Measurements from ENCODE around the gene PTGS2. TPM values are rescaled to one million over a fixed set of nuclear protein-coding genes. Genes with fewer than 3 reads are reported as not detected.
"Not testable (repeated sequence)": the region's sequence is repeated elsewhere in the genome, so short reads cannot be mapped to it uniquely, and the experiment has no call there.

PTGS2 gene
- total RNA-seq, 1 donor from 2014 or later, result 2.2 TPM

DNA sequence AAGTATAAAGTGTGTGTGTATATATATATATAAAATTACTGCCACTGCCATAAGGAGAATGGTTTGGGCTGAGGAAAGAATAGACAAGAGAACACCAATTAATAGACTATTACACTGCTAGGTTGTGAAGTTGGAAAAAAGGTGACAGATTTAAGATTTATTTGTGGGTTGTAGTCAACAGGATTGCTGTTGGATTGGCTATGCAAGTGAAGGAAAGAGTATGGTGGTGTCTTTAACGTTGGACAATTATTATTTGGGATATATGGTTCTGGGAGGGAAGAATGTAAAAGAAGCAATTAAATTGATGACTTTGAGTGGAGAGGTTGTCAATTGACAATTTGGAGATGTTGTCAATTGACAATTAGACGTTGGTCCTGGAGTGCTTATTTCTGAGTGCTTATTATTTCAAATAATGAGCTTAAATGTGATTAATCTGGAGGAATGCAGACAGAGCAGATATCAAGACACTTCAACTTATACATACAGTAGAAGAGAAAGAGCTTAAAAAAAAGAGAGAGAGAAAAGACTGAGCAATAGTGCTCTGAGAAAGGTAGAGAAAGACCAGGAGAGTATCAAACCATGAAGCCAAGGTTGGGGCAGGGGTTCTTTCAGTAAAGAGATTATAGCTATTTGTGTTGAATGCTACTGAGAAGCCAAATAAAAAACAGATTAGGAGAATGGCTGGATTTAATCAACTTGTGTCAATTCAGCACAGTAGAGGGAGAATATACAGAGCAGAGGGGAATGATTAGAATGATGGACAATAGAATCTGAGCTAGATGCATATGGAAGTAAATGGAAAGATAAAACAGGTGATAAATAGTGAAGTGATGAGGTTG, 9.7 kb downstream of the PTGS2 start:
- no peak for DNase-seq (ENCODE audit: low read depth in 2 of 2)

DNA sequence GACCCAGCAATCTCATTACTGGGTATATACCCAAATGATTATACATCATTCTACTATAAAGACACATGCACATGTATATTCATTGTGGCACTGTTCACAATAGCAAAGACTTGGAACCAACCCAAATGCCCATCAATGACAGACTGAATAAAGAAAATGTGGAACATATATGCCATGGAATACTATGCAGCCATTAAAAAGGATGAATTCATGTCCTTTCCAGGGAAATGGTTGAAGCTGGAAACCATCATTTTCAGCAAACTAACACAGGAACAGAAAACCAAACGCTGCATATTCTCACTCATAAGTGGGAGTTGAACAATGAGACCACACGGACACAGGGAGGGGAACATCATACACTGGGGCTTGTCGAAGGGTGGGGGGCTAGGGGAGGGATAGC, 10.4 kb downstream of the PTGS2 start:
- DNase-seq (ENCODE audit: low read depth in 2 of 2), result not testable (repeated sequence)

DNA sequence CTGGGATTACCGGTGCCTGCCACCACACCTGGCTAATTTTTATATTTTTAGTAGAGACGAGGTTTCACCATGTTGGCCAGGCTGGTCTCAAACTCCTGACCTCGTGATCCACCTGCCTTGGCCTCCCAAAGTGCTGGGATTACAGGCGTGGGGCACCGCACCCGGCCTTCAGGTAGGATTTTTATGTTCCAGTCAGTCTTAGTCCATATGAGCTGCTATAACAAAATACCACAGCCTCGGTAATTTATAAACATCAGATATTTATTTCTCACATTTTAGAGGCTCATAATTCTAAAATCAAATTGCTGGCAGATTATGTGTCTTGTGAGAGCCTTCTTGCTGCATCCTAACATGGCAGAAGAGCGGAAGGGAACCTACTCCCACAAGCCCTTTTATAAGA, 16.0 kb downstream of the PTGS2 start:
- DNase-seq (ENCODE audit: low read depth in 2 of 2), result not testable (repeated sequence)

DNA sequence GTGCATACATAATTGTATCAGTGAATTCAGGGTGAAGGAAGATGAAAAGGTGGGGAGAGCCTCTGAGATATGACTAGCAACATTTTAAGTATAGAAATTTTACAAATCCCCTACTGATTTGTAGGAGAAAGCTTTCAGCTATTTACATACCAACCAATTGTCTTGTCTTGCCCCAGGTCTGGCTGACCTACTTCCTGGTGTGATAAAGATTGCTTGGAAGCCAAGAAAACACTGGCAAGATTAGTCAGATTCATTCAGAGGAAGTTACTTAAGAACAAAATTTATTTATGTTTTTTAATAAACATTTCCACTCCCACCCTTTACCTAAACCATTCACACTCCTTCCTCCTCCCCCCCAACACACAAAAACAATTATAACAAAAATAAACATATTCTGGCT, 17.5 kb downstream of the PTGS2 start:
- DNase-seq (ENCODE audit: low read depth in 2 of 2), result peak in 1 of 2 donors; percentile 59

DNA sequence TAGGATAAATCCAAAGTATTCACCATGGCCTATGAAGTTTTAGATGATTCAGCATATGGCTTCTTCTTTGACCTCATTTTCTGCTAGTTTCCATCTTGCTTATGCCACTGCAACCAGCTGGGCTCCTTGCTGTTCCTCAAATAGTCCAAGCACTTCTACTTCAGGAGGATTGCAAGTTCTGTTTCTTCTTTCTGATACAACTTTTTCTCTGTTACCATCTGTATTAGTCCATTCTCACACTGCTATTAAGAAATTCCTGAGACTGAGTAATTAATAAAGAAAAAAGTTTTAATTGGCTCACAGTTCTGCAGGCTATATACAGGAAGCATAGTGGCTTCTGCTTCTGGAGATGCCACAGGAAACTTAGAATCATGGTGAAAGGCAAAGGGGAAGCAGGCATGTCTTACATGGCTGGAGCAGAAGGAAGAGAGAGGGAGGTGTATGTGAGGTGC, 20.3 kb downstream of the PTGS2 start:
- no peak for DNase-seq (ENCODE audit: low read depth in 2 of 2)

DNA sequence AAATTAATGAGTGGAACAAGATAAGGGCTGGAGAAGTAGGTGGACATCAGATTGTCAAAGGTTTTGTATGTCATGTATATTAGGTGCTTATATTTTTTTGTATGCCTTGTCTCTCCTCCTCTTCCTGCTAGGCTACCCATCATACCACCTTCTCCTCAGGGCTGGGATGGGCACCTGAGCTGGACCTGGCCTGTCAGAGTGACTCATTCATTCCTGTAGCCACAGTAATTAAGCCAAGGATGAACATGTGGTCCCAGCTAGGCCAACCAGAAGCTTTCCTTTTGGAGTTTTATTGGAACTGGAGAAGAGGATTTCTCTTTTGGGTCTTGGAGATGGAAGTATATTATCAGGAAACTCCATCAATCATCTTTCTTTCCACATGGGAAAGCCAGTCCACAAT, 21.2 kb downstream of the PTGS2 start:
- DNase-seq (ENCODE audit: low read depth in 2 of 2), result no peak

DNA sequence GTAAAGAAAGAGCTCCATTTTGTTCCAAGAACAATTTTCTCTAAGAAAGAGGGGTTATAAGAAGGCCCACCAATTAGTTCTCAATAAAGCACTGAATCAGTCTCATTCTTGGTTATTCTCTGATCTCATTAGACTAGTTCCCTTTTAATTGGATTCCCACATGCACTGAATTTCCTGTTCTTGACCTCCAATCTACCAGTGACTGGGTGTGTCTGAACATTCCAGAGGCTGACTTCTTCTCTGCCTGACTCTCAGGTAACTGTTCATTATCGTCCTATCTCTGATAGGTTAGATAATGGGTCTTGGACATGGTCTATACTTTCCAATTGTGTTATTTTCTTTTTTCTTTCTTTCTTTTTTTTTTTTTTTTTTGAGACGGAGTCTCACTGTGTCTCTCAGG, 22.7 kb downstream of the PTGS2 start:
- DNase-seq (ENCODE audit: low read depth in 2 of 2), result no peak

DNA sequence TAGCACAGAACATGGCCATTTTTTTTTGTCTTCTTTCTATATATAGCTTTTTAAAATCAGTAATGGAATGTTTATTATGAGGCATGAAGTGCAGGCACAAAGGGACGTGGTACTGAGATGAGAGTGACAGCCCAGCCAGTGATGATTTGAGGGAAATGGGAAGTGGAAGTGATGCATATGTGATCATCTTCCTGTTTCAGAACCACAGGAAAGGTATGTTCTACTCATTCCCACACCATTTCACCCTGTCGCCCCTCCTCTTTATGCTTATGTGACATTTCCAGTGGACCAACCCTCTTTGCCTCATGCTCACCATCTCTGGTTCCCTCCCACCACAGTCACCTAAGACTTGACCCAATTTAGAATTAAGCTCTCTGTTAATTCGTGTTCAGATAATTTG, 24.3 kb downstream of the PTGS2 start:
- DNase-seq (ENCODE audit: low read depth in 2 of 2), result peak in 1 of 2 donors; percentile 60

DNA sequence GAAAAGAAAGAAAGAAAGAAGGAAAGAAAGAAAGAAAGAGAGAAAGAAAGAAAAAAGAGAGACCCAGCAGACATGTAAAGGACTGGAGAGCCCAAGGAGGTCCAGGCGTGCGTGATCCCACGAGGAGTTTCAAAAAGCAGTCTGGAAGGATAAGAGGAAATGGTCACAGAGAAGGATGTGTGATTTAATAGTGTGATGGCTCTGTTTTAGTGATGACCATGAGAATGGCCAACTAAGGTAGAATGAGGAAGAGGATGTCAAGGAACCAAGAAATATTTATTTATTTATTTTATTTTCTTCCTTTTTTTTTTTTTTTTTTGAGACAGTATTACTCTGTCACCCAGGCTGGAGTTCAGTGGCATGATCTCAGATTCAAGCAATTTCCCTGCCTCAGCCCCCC, 25.5 kb downstream of the PTGS2 start:
- DNase-seq (ENCODE audit: low read depth in 2 of 2), result no peak

DNA sequence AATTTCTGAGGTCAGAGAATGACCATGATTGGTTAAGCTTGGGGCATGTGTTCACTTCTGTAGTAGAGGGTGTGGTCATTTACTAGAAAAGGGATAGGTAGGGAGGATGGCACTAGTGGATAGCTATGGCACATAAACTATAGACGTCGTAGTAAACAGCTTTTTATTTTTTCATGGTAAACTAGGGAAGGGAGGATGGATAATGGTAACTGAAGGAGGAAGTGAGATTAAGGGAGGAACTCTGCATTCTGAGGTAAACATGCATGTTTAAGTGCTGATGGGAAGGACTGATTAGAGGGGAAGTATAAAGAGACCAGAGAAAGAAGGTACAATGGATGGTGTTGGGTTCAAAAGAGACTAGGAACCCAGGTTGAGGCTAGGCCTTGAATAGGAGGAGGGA, 26.9 kb downstream of the PTGS2 start:
- DNase-seq (ENCODE audit: low read depth in 2 of 2), result no peak

DNA sequence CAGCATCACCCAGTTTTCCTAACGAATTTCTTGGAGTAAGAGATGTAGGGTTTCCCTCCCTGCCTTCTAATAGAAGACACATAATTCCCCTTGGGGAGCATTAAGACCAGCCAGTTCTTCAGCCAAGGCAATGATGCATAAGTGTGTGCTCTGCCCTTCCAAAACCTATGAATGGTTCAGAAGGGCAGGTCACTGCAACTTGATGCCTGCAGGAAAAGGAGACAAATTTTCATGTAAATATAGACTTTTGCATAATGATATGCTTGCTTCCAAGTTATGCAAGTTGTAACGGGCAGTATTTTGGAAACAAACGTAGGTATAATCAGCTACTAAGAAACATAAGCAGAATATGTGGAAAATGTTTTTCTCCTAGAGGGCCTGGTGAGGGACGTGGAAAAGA, 31.6 kb downstream of the PTGS2 start:
- no peak for DNase-seq (ENCODE audit: low read depth in 2 of 2)

DNA sequence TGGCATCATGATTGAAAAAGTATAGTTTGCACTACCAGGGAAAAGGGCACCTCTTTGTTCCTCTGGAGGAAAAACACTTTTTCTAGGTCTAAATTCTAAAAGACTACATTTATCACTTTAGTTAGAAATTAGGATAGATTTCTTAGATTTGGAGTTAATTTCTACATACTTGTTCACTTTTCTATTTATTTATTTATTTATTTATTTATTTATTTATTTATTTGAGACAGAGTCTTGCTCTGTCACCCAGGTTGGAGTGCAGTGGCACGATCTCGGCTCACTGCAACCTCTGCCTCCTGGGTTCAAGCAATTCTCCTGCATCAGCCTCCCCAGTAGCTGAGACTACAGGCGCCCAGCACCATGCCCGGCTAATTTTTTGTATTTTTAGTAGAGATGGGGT, 32.2 kb downstream of the PTGS2 start:
- not testable (repeated sequence) for DNase-seq (ENCODE audit: low read depth in 2 of 2)

DNA sequence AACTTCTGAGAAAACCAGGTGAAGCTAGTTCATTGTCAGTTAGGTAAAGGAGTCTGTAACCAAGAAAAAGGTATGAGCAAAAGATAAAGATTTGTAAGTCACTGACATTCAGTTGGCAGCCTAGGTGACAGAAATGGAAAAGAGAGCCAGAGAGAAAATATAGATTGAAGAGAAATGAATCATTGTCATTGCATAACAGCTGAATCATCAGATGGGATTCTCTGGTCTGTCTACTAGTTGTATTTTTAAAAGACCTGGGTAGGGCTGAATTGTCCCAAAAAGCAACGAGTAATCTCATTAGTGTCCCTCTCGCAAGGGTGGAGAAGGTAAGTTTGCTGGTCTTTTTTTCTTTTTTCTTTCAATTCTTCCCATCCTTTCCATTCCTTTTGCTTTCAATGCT, 36.6 kb downstream of the PTGS2 start:
- peak in 1 of 2 donors; percentile 2 for DNase-seq (ENCODE audit: low read depth in 2 of 2)

DNA sequence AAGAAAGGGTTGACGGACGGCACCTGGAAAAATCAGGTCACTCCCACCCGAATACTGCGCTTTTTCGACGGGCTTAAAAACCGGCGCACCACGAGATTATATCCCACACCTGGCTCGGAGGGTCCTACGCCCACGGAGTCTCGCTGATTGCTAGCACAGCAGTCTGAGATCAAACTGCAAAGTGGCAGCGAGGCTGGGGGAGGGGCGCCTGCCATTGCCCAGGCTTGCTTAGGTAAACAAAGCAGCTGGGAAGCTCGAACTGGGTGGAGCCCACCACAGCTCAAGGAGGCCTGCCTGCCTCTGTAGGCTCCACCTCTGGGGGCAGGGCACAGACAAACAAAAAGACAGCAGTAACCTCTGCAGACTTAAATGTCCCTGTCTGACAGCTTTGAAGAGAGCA, 42.7 kb downstream of the PTGS2 start:
- not testable (repeated sequence) for DNase-seq (ENCODE audit: low read depth in 2 of 2)

DNA sequence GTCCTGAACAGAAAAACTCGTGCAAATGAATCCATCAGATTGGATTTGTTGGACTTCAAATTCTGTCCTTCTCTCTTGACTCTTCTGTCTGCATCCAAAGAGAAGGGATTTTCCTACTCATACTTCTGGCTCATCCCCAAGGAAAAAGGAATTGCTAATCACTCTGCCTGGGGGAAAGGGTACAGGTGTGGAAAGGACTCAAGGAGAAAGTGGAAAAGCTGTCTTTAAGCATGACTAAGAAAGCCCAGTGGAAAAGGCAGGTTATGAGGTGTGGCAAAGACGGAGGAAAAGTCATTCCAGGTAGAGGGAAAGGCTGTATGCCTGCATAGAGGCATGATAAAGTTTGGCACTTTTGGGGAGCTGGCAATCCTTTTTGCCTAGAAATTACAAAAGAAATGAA, 43.4 kb downstream of the PTGS2 start:
- no peak for DNase-seq (ENCODE audit: low read depth in 2 of 2)

DNA sequence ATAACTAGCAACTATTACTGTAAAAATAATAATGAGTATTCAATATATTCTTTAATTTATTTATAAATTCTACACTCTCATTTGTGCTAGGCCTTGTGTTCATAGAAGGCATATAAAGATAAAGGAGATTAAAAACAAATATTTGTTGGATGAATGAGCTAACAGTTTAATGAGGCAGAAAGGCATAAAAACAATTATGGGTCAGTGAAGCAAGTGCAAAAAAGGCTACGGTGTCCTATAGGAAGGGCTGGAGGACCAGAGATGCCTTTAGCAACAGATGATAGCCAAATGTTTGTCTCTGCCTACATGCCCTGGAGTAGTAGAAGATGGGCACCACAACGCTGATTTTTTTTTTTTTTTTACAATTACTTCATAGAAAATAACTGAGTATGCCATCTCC, 45.7 kb downstream of the PTGS2 start:
- DNase-seq (ENCODE audit: low read depth in 2 of 2), result no peak

DNA sequence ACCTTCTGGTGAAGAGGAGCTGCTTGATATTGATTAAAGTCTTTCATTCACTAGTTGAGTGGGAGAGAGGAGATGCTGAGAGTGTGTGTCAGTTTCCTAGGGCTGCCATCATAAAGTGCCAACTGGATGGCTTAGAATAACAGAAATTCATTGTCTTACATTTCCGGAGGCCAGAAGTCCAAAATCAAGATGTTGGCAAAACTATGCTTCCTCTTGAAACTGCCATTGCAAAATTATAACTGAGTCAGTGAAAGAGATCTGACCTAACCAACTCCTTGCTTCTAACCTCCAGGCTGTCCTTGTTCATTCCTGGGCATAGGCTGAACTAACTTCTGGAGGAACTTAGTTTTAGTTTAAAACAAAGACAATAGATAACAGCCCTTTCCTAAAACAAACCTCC, 47.1 kb downstream of the PTGS2 start:
- DNase-seq (ENCODE audit: low read depth in 2 of 2), result peak in 1 of 2 donors; percentile 51

DNA sequence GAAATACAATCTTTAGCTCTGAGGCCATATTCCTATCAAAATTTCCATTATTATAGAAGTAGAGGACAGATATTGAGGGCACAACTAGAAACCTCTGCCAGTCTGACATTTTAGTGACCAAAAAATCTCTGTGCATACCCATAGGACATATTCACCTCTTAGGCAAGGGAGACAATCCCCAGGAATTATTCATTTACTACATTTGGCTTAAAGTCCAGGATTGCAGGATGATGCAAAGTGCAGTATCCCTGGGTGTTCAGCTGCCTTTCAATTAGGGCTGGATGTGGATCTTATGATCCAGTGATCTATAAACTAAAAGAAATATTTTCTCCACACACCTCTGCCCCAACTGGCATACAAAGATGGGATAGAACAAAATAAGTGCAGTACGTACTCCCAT, 50.9 kb downstream of the PTGS2 start:
- DNase-seq (ENCODE audit: low read depth in 2 of 2), result no peak

DNA sequence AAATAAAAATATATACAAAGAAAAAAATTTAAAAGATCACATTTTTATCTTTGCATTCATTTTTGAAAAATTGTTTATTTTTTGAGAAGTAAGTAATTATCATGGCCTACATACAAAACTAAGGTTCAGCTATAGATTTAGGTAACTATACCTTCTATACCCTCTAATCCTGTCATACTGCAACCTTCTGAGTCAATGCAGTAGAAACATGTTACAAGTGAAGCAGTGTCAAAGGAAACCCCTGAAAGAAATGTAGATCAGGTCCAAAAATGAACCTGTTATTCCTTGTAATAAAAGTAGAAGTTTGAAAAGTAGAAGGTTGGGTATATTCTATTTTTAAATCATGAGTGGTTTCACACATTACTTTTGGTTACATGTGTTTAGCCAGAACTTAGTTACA, 51.3 kb downstream of the PTGS2 start:
- DNase-seq (ENCODE audit: low read depth in 2 of 2), result no peak

DNA sequence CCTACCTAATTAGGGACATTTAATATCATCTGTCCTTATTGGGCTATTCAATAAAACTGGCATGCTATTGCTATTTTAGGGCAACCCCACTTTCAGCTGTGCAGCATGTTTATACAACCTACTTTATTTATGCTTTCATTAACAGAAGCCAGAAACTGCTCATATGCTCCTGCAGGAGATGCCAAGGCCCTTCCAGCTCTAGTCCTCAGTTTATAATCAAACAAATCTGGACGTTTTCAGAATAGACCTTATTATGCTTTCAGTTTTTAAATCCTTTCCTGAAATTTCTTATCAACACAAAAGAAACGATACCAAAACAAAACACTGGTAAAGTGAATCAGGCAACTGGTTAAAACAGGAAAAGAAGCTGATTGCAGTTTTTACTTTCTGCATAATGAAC, 53.2 kb downstream of the PTGS2 start:
- DNase-seq (ENCODE audit: low read depth in 2 of 2), result peak in 1 of 2 donors; percentile 27

DNA sequence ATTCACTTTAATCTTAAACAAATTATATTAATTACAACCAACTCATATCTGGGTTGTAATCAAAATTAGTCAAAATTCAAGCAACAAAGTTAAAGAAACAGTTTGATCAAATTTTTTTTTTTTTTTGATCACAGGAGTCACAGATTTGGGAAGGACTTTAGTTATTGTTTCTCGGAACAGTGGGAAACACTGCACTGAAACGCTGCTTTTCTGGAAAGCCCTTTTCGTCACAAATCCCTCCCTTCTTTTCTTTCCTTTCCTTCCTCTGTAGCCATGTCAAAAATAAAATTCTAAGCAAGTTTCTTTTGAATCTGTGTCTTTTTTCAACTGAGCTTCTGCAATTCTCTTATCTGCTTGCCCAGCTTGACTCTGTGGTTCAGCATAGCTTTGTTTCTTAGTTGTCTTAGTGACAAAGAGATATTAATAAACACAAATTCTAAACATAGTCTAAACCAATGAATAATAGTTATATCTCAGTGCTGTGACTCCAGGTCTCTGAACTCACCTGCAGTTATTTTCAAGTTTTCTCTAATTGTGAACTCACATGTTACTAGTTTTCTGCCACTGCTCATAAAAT, 53.8 kb downstream of the PTGS2 start:
- peak; percentile 35 to 79 for DNase-seq (ENCODE audit: low read depth in 2 of 2)

DNA sequence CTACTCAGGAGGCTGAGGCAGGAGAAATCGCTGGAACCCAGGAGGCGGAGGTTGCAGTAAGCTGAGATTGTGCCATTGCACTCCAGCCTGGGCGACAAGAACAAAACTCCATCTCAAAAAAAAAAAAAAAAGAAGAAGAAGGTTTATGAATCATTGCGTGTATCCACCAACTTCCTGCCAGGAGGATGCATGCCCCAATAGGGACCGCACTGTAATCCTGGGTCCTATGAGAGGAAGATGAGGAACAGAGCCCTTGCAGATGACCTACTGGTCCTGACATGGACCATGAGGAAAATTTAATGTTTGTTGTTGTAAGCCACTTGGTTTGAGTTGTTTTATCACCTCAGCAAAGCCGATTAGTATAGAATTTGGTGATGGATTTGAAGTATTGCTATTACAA, 56.7 kb downstream of the PTGS2 start:
- DNase-seq (ENCODE audit: low read depth in 2 of 2), result no peak

Measured in dermis microvascular lymphatic vessel endothelial cell (primary cell).